ENCODE data around the gene TUBB4B.

The TUBB4B gene

DNA sequence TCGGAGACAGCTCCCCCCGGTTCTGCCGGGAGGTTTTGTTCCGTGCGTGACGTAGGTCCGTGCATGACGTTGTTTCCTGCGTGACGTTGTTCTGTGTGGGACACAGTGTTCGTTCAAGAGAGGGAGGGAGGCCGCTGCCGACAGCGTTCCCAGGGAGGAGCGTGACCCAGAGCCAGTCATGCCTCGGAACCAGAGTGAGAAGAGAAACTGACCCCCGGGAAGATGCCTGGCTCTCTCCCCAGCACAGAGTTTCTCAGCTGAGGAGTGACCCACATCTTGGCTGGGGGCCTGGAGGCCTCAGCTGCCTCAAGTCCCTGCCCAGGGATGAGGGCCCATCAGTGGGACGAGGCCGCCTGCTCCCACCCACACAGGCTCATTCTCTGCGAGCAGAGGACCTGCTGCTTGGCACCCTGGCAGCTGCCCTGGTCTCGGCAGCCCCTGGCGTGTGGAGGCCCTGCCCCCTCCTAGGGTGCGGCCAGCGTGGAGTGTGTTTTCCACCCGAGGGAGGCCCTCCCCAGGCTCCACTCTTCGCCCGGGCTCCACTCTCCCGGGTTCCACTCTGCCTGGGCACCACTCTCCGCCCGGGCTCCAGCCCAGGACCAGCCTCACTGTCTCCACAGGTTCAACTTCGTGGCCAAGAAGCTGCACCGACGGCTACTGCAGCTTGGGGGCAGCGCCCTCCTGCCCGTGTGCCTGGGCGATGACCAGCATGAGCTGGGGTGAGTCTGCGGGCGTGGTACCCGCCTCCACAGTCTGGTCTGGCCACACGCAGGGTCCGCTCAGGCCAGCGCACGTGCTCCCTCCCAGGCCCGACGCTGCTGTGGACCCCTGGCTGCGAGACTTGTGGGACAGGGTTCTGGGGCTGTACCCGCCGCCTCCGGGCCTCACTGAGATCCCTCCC, 27.7 kb upstream of the TUBB4B start:
- H3K27ac ChIP-seq (ENCODE audit: low read length), result no peak overlapping the region
- H3K4me3 ChIP-seq (ENCODE audit: low read length in 2 of 2), result no peak overlapping the region
- no peaks in the 10 kb centered on the region for H3K27me3 ChIP-seq (ENCODE audit: control insufficient read depth in 1 of 2, insufficient read depth in 2 of 2, low read length in 2 of 2)
- no peaks in the 10 kb centered on the region for H3K36me3 ChIP-seq (ENCODE audit: control insufficient read depth in 2 of 2, insufficient read depth in 2 of 2, low read length in 2 of 2)
- H3K9me3 ChIP-seq (ENCODE audit: control insufficient read depth in 2 of 2, low read length in 2 of 2), result no peaks in the 10 kb centered on the region
- H3K4me1 ChIP-seq (ENCODE audit: control insufficient read depth, insufficient read depth, low read length), result no peaks in the 10 kb centered on the region
- no peak overlapping the region for H3K9ac ChIP-seq (ENCODE audit: low read length in 2 of 2)

GRCh38 chr9:137214620-137215019, 26.5 kb upstream of the TUBB4B start:
- no peaks in the 10 kb centered on the region for H3K9me3 ChIP-seq (ENCODE audit: control insufficient read depth in 2 of 2, low read length in 2 of 2)
- no peak overlapping the region for H3K27ac ChIP-seq (ENCODE audit: low read length)
- no peaks in the 10 kb centered on the region for H3K36me3 ChIP-seq (ENCODE audit: control insufficient read depth in 2 of 2, insufficient read depth in 2 of 2, low read length in 2 of 2)
- H3K4me1 ChIP-seq (ENCODE audit: control insufficient read depth, insufficient read depth, low read length), result no peaks in the 10 kb centered on the region
- H3K4me3 ChIP-seq (ENCODE audit: low read length in 2 of 2), result no peak overlapping the region
- H3K9ac ChIP-seq (ENCODE audit: low read length in 2 of 2), result no peak overlapping the region
- H3K27me3 ChIP-seq (ENCODE audit: control insufficient read depth in 1 of 2, insufficient read depth in 2 of 2, low read length in 2 of 2), result no peaks in the 10 kb centered on the region

- Histone ChIP-seq H3K4me3 (ENCODE audit: low read length in 2 of 2) (no peak overlapping the region), H3K27ac (ENCODE audit: low read length) (no peak overlapping the region), H3K9me3 (ENCODE audit: control insufficient read depth in 2 of 2, low read length in 2 of 2) (no peaks in the 10 kb centered on the region), H3K36me3 (ENCODE audit: control insufficient read depth in 2 of 2, insufficient read depth in 2 of 2, low read length in 2 of 2) (no peaks in the 10 kb centered on the region), H3K27me3 (ENCODE audit: control insufficient read depth in 1 of 2, insufficient read depth in 2 of 2, low read length in 2 of 2) (no peaks in the 10 kb centered on the region), H3K4me1 (ENCODE audit: control insufficient read depth, insufficient read depth, low read length) (no peaks in the 10 kb centered on the region), H3K9ac (ENCODE audit: low read length in 2 of 2) (no peak overlapping the region)
These were observed 25.7 kb upstream of the TUBB4B start for GRCh38 chr9:137215196-137215986.

- no peak overlapping the region for H3K27ac ChIP-seq (ENCODE audit: low read length)
- H3K4me3 ChIP-seq (ENCODE audit: low read length in 2 of 2), result no peak overlapping the region
- no peaks in the 10 kb centered on the region for H3K36me3 ChIP-seq (ENCODE audit: control insufficient read depth in 2 of 2, insufficient read depth in 2 of 2, low read length in 2 of 2)
- H3K9me3 ChIP-seq (ENCODE audit: control insufficient read depth in 2 of 2, low read length in 2 of 2), result no peaks in the 10 kb centered on the region
- peaks cover under 1% of the 10 kb centered on the region for H3K4me1 ChIP-seq (ENCODE audit: control insufficient read depth, insufficient read depth, low read length)
- no peak overlapping the region for H3K9ac ChIP-seq (ENCODE audit: low read length in 2 of 2)
- H3K27me3 ChIP-seq (ENCODE audit: control insufficient read depth in 1 of 2, insufficient read depth in 2 of 2, low read length in 2 of 2), result no peaks in the 10 kb centered on the region
These were observed 24.7 kb upstream of the TUBB4B start for GRCh38 chr9:137216188-137216965.

DNA sequence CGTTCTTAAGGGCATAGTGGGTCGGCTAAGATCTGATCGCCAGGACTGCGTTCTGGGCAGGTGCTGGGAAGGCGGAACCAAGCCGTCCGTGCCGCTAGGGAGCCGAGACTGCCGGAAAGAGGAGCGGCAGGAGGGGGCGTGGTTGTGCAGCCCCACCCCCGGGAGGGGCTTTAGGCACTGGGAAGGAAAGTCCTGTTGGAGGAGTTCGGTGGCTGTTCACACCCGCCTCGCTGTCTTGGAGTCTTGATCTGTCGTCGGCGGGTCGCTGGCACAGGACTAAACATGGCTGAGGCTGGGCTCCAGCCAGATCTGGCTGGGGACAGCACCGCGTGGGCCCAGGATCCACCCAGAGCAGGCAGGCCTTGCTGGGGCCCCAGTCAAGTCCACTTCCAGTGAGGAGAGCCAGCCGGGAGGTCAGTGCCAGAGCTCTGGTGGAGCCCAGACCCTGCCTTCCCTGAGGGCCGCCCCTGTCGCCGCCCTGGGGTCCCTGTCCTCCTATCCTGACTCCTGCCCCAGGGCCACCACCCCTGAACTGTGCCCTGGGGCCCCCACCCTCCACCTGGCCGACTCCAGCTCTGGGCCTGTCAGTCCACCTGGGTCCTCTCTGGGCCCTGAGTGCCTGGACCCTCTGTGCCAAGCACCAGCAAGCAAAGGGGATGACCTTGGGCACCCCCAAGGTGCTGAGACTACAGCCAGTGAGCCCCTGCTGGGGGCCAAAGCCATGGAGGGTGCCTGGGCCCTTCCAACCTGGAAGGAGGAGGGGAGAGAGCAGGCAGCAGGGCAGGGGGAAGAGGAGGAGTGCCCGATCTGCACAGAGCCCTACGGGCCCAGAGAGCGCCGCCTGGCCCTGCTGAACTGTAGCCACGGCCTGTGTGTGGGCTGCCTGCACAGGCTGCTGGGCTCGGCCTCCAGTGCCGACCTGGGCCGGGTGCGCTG, 23.5 kb upstream of the TUBB4B start:
- H3K9ac ChIP-seq (ENCODE audit: low read length in 2 of 2), result no peak overlapping the region
- peak overlapping the region in 1 of 2 donors; percentile 15 for H3K4me3 ChIP-seq (ENCODE audit: low read length in 2 of 2)
- H3K4me1 ChIP-seq (ENCODE audit: control insufficient read depth, insufficient read depth, low read length), result peaks cover 6% of the 10 kb centered on the region
- H3K36me3 ChIP-seq (ENCODE audit: control insufficient read depth in 2 of 2, insufficient read depth in 2 of 2, low read length in 2 of 2), result no peaks in the 10 kb centered on the region
- H3K27me3 ChIP-seq (ENCODE audit: control insufficient read depth in 1 of 2, insufficient read depth in 2 of 2, low read length in 2 of 2), result no peaks in the 10 kb centered on the region
- no peaks in the 10 kb centered on the region for H3K9me3 ChIP-seq (ENCODE audit: control insufficient read depth in 2 of 2, low read length in 2 of 2)
- no peak overlapping the region for H3K27ac ChIP-seq (ENCODE audit: low read length)

DNA sequence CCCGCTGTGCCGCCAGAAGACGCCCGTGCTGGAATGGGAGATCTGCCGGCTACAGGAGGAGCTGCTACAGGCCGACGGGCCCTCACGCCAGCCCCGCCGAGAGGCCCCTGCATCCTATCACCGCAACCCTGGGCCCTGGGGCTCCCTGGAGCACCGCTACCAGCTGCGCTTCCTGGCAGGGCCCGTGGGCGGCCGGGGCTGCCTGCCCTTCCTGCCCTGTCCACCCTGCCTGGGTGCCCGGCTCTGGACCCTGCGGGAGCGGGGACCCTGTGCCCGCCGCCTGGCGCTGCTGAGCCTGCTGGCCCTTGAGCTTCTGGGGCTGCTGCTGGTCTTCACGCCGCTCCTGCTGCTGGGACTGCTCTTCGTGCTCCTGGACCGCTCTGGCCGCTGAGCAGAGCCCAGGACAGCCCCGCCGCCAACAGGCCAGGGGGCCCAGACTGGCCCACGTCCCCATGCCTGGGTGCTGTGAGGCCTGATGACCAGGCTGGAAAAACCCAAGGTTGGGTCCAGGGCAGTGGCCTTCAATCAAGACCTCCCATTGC, 22.8 kb upstream of the TUBB4B start:
- Histone ChIP-seq H3K27me3 (ENCODE audit: control insufficient read depth in 1 of 2, insufficient read depth in 2 of 2, low read length in 2 of 2) (no peaks in the 10 kb centered on the region), H3K36me3 (ENCODE audit: control insufficient read depth in 2 of 2, insufficient read depth in 2 of 2, low read length in 2 of 2) (no peaks in the 10 kb centered on the region), H3K9ac (ENCODE audit: low read length in 2 of 2) (no peak overlapping the region), H3K9me3 (ENCODE audit: control insufficient read depth in 2 of 2, low read length in 2 of 2) (no peaks in the 10 kb centered on the region), H3K4me3 (ENCODE audit: low read length in 2 of 2) (no peak overlapping the region), H3K4me1 (ENCODE audit: control insufficient read depth, insufficient read depth, low read length) (peaks cover 13% of the 10 kb centered on the region), H3K27ac (ENCODE audit: low read length) (no peak overlapping the region)

DNA sequence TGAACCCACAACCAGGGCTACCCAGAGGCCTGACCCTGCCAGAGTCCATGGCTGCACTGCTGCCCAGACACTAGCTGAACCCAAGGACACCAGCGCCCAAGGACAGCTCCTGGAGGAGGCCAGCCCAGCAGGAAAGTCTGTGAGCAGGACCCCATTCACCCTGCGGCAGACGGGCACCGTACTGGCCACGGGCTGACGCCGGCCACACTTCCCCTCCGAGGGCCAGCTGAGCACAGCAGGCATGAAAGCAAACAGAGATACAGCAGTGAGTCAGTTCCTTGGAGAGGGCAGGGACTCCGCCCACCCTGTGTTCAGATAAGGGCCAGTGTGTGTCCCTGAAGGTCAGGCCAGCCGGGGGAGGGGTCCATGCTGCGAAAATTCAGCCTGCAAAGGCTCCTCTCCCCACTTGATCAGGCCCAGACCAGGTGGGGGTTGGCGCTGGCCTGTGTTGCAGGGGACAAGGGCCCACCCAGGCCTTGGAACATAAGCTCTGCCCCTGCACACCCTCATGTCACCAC, 22.3 kb upstream of the TUBB4B start:
- no peaks in the 10 kb centered on the region for H3K9me3 ChIP-seq (ENCODE audit: control insufficient read depth in 2 of 2, low read length in 2 of 2)
- no peak overlapping the region for H3K27ac ChIP-seq (ENCODE audit: low read length)
- no peak overlapping the region for H3K9ac ChIP-seq (ENCODE audit: low read length in 2 of 2)
- no peak overlapping the region for H3K4me3 ChIP-seq (ENCODE audit: low read length in 2 of 2)
- peaks cover 16% of the 10 kb centered on the region for H3K4me1 ChIP-seq (ENCODE audit: control insufficient read depth, insufficient read depth, low read length)
- H3K36me3 ChIP-seq (ENCODE audit: control insufficient read depth in 2 of 2, insufficient read depth in 2 of 2, low read length in 2 of 2), result no peaks in the 10 kb centered on the region
- no peaks in the 10 kb centered on the region for H3K27me3 ChIP-seq (ENCODE audit: control insufficient read depth in 1 of 2, insufficient read depth in 2 of 2, low read length in 2 of 2)

GRCh38 chr9:137219757-137220316, 21.2 kb upstream of the TUBB4B start:
- H3K27me3 ChIP-seq (ENCODE audit: control insufficient read depth in 1 of 2, insufficient read depth in 2 of 2, low read length in 2 of 2), result no peaks in the 10 kb centered on the region
- H3K9ac ChIP-seq (ENCODE audit: low read length in 2 of 2), result no peak overlapping the region
- H3K36me3 ChIP-seq (ENCODE audit: control insufficient read depth in 2 of 2, insufficient read depth in 2 of 2, low read length in 2 of 2), result no peaks in the 10 kb centered on the region
- H3K9me3 ChIP-seq (ENCODE audit: control insufficient read depth in 2 of 2, low read length in 2 of 2), result no peaks in the 10 kb centered on the region
- no peak overlapping the region for H3K27ac ChIP-seq (ENCODE audit: low read length)
- H3K4me1 ChIP-seq (ENCODE audit: control insufficient read depth, insufficient read depth, low read length), result peaks cover 20% of the 10 kb centered on the region
- H3K4me3 ChIP-seq (ENCODE audit: low read length in 2 of 2), result no peak overlapping the region

GRCh38 chr9:137220317-137221094, 20.6 kb upstream of the TUBB4B start:
- Histone ChIP-seq H3K9me3 (ENCODE audit: control insufficient read depth in 2 of 2, low read length in 2 of 2) (no peaks in the 10 kb centered on the region), H3K27me3 (ENCODE audit: control insufficient read depth in 1 of 2, insufficient read depth in 2 of 2, low read length in 2 of 2) (no peaks in the 10 kb centered on the region), H3K27ac (ENCODE audit: low read length) (no peak overlapping the region), H3K4me1 (ENCODE audit: control insufficient read depth, insufficient read depth, low read length) (peaks cover 20% of the 10 kb centered on the region), H3K36me3 (ENCODE audit: control insufficient read depth in 2 of 2, insufficient read depth in 2 of 2, low read length in 2 of 2) (no peaks in the 10 kb centered on the region), H3K4me3 (ENCODE audit: low read length in 2 of 2) (no peak overlapping the region), H3K9ac (ENCODE audit: low read length in 2 of 2) (no peak overlapping the region)

Data from stomach smooth muscle (tissue), 2 donors.